HG02759 (cell line): ENCODE data around the gene TMEM239.

ENCODE experiments used
- ATAC-seq: cut with Tn5 transposase; IDR thresholded peaks from one replicate; pipeline ENCODE4 v1.9.1; 2021; ENCODE audit warnings: mild to moderate bottlenecking, moderate library complexity; ENCODE audit not compliant: unreplicated experiment

Gene TMEM239

DNA sequence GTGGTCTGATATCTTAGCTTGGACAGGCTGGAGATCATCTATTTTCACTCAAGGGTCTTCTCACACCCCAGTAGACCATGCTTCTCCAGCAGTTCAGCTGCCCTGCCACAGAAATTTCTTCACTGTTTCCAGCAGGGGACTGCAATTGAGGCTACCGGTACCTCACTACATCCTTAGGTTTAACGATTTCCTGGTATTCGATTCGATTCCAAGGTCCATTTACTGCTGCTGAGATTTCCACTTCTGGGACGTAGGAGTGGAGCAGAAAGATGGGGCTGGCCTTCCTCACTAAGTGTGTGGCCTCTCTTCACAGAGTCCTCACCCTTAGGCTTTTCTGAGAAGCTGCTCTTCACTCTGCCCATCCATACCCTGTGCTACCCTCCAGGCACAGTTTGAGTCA lies 30.5 kb downstream of the TMEM239 start:
- ATAC-seq: no peak

DNA sequence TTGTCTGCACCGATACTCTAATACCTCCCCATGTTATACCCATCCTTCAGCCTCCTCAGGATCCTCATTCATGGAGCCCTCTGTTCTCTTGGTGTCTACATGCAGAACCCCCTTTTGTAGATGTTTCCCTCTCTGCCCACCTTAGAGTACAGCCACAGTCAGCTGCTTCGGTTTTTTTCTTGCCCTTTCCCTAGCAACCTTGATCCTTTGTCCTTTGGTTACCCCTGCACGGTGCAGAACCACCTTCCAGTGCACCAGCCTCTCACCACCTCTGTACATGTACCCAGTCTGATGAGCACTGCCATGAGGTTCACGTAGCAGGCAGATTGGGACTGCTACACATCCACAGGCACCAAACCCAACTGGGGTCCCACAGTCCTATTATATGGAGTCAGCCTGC lies 31.6 kb downstream of the TMEM239 start:
- no peak for ATAC-seq

DNA sequence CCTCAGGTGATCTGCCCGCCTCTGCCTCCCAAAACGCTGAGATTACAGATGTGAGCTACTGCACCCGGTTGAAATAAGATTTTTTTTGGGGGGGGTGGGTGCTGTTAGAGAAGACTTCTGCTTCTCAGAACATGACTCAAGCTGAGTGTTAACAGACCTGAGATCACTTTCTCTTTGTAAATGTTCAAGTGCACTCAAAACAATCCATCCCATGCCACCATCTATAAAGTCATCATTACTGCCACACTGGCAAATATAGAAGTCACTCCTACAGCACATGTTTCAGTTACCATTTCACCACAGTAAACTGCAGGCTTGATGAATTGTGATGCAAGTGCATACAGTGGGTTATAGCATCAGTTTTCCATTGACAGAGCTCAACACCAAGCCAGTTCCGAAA lies 33.4 kb downstream of the TMEM239 start:
- no peak for ATAC-seq

DNA sequence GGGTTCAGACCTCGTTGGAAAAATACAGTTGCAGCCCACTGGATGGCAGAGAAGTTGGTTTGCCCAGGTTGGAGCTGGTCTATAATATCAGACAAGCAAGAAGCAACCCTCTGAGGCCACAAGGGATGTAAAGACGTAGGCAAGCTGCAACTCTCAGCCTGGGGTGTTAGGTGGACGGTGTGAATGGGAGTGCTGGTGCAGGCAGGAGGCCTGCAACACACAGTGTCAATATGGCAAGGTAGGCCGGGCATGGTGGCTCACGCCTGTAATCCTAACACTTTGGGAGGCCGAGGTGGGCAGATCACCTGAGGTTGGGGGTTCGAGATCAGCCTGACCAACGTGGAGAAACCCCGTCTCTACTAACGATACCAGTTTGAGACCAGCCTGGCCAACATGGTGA lies 34.9 kb downstream of the TMEM239 start:
- ATAC-seq: no peak

DNA sequence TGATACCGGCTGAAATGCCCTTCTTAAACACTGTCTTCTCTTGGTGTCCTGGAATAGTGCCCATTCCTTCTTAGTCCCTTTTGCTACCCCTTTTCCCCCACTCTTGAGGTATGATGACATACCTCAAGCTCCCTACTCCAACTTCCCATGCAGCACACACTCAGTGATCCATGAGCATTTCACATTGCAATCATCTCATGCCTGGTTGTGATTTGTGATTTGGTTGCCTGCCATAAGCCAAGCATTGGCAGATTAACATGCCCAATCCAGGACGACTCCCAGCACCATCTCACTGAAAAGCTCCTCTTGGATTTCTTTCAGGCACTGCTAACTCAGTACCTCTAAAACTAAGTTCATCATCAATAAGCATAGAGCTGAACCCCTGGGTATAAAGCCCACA lies 42.4 kb downstream of the TMEM239 start:
- ATAC-seq: no peak

DNA sequence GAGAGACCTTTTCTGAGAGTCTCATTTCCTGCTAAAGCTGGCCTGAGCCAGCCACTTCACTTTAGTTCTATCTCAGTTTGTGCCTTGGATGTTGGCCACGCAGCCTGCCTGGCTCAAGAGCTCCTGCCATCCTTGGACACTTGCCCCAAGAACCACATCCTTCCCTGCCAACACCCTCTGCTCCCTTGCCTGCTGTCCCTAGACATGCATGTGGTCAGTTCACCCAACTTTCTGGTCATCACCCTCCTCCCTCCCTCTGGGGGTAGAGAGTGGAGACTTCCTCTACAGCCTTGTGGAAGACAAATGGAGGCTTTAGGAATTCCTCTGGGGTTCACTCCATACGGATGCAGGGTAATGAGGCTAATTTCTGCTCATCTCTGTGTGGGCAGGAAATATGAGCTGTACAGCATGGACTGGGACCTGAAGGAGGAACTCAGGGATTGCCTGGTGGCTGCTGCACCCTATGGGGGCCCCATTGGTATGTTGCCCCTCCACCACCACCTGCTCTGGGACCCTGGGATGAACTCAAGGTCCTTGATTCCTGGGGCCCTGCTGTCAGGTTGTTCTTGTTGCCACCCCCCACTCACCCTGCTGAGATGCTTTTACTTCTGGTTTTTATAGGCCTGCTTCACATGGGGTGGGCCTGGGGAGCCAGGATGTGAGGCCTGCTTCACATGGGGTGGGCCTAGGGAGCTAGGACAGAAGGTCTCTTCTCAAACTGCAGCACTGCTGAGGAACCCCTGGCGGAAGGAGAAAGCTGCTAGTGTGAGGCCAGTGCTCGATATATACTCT lies 43.4 kb downstream of the TMEM239 start:
- no peak for ATAC-seq

DNA sequence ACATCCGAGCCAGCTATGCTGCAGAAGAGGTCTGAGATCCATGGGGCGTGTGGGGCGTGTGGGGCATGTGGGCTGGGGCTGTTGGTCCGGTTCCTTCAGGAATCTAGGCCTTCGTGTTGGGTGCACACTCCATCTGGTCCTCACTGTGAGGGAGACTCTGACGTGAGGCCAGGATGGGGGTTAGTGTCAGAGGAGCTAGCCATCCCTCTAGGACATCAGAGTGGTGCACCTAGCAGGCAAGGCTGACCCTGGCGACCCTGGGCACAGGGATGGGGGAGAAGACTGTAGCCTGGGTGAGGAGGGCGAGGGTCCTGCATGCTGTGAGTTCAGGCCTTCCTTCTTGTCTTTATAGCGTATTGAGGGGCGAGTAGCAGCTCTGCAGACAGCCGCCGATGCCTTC lies 48.5 kb downstream of the TMEM239 start:
- ATAC-seq: no peak

DNA sequence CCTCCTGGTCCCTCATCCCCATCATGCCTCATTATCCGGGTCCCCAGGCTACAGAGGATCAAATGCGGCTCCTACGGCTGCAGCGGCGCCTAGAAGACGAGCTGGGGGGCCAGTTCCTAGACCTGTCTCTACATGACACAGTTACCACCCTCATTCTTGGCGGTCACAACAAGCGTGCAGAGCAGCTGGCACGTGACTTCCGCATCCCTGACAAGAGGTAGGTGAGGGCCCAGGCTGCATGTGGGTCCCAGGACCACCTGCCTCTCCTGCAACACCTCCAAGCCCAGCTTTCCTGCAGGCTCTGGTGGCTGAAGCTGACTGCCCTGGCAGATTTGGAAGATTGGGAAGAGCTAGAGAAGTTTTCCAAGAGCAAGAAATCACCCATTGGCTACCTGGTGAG lies 48.9 kb downstream of the TMEM239 start:
- ATAC-seq: no peak

DNA sequence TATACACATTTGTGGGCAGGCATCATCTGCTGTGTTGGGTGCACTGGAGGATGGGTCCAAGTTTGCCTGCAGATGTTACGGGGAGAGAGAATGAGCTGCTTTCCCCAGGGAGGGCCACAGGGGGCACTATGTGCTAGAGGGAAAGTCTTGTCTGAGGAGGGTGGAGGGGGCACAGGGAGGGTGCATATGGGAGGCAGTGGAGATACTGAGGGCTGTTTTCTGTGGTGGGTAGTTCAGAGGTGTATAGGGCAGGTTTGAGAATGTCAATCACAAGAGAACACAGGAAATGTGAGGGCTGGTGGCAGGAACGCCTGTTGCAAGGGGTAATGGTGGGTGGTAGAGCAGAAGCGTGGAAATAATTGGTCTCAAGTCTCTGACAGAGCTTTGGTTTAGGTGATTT lies 49.5 kb downstream of the TMEM239 start:
- no peak for ATAC-seq

DNA sequence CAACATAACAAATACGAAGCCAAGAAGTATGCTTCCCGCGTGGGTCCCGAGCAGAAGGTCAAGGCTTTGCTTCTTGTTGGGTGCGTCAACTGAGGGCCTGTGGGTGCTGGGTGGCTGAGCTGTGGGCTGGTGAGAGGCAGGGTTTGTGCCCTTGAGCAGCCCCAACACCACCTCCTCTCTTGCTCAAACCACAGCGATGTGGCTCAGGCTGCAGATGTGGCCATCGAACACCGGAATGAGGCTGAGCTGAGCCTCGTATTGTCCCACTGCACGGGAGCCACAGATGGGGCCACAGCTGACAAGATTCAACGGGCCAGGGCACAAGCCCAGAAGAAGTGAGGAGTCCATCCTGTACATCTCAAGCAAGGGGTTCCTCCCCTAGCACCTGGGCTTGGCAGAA lies 50.1 kb downstream of the TMEM239 start:
- ATAC-seq: no peak

DNA sequence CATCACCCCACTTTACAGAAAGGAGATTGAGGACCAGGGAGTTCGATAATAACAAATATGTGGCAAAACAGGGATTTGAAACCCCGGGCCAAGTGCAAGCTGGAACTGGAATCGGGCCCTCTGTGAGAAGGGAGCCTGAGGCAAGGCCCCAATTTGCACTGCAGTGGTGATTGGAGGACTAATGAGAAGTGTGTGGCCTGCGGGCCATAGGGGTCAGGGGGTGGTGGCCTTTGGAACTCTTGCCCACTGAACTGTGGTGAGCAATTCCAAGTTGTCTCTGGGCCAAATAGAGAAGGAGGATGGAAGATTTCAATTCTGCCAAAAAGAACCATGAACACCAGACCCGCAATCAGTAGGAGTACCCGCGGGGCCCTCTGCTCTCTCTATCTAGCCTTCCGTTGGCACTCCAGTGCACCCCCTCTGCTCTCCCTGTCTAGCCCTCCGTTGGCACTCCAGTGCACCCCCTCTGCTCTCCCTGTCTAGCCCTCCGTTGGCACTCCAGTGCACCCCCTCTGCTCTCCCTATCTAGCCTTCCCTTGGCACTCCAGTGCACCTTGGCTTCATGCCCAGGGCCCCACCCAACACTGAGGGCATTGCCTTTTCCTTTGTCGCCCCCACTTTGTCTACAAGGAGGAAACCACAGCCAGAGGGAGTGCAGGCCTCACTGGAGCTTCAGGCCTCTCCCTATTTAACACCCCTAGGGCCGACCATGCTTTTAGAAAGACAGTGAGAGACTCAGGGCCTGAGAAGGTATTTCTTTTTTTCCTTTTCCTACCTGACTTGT lies 51.1 kb downstream of the TMEM239 start:
- ATAC-seq: no peak
